HG02623 (cell line): ENCODE results near the gene NUCB1.
"Not testable (repeated sequence)": the region's sequence is repeated elsewhere in the genome, so short reads cannot be mapped to it uniquely, and the experiment has no call there.

Experiments used
- ATAC-seq: cut with Tn5 transposase; IDR thresholded peaks from one replicate; pipeline ENCODE4 v1.9.1; 2021; ENCODE audit warnings: moderate library complexity; ENCODE audit not compliant: unreplicated experiment

NUCB1 gene

GRCh38 chr19:48899781-48900476 lies at the start of gene NUCB1:
Gene NUCB1 (plus strand): TSS chr19:48900312. CDS start chr19:48900797, 485 bp downstream.
- ATAC-seq: peak; percentile 76

GRCh38 chr19:48852292-48852691 lies 47.8 kb upstream of the NUCB1 start:
- ATAC-seq: no peak

GRCh38 chr19:48853483-48853882 lies 46.6 kb upstream of the NUCB1 start:
- no peak for ATAC-seq

- no peak for ATAC-seq
Measured at GRCh38 chr19:48854103-48854502, 46.0 kb upstream of the NUCB1 start.

- ATAC-seq: no peak
Measured at GRCh38 chr19:48856921-48857320, 43.2 kb upstream of the NUCB1 start.

- ATAC-seq: peak; percentile 65
Measured at GRCh38 chr19:48858984-48859710, 41.0 kb upstream of the NUCB1 start.

- ATAC-seq: no peak
Measured at GRCh38 chr19:48859711-48860572, 40.2 kb upstream of the NUCB1 start.

- ATAC-seq: no peak
Measured at GRCh38 chr19:48861313-48861712, 38.8 kb upstream of the NUCB1 start.

GRCh38 chr19:48862827-48863226 lies 37.3 kb upstream of the NUCB1 start:
- ATAC-seq: no peak

GRCh38 chr19:48866692-48867091 lies 33.4 kb upstream of the NUCB1 start:
- ATAC-seq: no peak

- ATAC-seq: no peak
Measured at GRCh38 chr19:48867123-48867745, 32.9 kb upstream of the NUCB1 start.

- ATAC-seq: no peak
Measured at GRCh38 chr19:48867746-48868113, 32.4 kb upstream of the NUCB1 start.

- ATAC-seq: no peak
Measured at GRCh38 chr19:48868114-48868886, 31.8 kb upstream of the NUCB1 start, which contains the start of gene PLEKHA4. Gene PLEKHA4 (minus strand): TSS chr19:48868617. CDS start chr19:48867620, 997 bp downstream.

- ATAC-seq: no peak
Measured at GRCh38 chr19:48870048-48870447, 30.1 kb upstream of the NUCB1 start.

- not testable (repeated sequence) for ATAC-seq
Measured at GRCh38 chr19:48871471-48872181, 28.5 kb upstream of the NUCB1 start.

GRCh38 chr19:48872182-48872883 lies 27.8 kb upstream of the NUCB1 start, which contains the start of gene PPP1R15A:
Gene PPP1R15A (plus strand): TSS chr19:48872421. CDS start chr19:48873234, 813 bp downstream.
- peak; percentile 38 for ATAC-seq

- no peak for ATAC-seq
Measured at GRCh38 chr19:48872884-48873475, 27.1 kb upstream of the NUCB1 start.
